ENCODE measurements around the gene SSNA1.
A peak's percentile ranks its signal among the peaks of the same experiment; 100 is the strongest.

SSNA1 gene

DNA sequence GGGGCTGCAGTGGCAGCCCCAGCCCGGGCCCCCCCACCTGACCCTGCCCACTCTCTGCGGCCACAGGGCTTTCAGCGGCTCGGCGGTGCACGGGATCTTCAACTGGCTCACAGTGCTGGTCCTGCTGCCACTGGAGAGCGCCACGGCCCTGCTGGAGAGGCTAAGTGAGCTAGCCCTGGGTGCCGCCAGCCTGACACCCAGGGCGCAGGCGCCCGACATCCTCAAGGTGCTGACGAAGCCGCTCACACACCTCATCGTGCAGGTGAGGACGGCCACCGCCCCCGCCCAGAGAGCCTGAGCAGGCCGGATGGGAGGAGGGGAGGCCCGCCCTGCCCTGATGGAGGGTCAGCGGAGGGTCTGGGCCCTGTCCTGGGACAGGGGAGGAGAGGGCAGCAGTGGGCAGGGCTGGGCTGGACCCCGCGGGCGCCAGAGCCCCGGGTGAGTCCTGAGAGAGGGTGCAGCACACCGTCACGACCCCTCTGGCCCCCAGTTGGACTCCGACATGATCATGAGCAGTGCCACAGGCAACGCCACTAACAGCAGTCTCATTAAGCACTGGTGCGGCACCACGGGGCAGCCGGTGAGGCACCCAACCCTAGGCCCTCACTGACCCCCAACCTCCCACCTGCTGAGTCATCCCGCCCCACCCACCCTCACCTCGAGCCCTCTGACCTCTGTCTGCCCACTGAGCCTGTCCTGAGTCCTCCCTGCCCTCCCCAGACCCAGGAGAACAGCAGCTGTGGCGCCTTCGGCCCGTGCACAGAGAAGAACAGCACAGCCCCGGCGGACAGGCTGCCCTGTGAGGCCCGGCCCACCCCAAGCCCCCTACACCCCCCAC, 44.9 kb downstream of the SSNA1 start:
- no peak for TF ChIP-seq ZNF274 (IDR thresholded peaks at IDR 0.05; ENCODE audit: low read depth, low read length)
- H3K4me3 ChIP-seq (ENCODE audit: low read length), result no peak overlapping the region

DNA sequence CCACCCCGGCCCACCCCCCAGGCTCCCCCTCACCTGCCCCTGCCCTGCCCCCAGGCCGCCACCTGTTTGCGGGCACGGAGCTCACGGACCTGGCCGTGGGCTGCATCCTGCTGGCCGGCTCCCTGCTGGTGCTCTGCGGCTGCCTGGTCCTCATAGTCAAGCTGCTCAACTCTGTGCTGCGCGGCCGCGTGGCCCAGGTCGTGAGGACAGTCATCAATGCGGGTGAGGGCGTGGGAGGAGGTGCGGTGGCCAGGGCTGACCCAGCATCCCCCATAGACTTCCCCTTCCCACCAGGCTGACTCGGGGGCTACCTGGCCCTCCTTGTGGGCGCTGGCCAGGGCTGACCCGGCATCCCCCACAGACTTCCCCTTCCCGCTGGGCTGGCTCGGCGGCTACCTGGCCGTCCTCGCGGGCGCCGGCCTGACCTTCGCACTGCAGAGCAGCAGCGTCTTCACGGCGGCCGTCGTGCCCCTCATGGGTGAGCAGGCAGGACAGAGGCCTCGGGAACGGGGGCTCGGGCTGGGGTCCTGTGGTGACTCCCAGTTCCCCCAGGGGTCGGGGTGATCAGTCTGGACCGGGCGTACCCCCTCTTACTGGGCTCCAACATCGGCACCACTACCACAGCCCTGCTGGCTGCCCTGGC, 45.7 kb downstream of the SSNA1 start:
- no peak overlapping the region for H3K4me3 ChIP-seq (ENCODE audit: low read length)
- no peak for TF ChIP-seq ZNF274 (IDR thresholded peaks at IDR 0.05; ENCODE audit: low read depth, low read length)

DNA sequence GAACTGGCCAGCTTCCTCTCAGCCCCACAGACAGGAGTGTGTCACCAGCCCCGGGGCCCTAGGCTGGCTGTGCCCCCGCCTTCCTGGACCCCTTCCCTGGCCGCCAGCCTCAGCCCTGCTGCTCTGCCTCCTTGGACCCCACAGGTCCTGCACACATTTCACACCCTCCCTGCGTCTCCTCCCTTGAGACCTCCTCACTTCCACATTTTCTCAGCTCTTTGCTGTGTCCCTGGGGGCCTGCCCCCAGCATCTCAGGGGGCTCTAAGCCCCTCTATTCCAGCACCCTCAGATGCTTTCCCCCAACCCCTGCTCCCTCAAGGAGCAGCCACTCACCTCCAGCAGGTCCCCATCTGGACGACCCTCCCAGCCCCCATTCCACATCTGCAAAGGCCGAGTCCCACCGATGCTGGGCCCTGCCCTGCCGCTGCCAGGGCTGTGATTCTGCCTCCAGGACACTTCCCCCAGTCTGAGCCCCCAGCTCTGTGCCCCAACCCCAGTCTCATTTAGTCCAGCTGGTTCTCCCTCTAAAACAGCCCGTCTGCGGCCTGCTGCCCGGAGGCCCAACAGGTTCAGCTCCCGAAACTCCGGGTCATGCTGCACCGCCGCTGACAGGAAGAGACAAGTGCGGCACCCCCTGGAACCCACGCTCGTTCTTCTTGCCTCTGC, 46.4 kb downstream of the SSNA1 start:
- TF ChIP-seq ZNF274 (IDR thresholded peaks at IDR 0.05; ENCODE audit: low read depth, low read length), result no peak
- no peak overlapping the region for H3K4me3 ChIP-seq (ENCODE audit: low read length)

DNA sequence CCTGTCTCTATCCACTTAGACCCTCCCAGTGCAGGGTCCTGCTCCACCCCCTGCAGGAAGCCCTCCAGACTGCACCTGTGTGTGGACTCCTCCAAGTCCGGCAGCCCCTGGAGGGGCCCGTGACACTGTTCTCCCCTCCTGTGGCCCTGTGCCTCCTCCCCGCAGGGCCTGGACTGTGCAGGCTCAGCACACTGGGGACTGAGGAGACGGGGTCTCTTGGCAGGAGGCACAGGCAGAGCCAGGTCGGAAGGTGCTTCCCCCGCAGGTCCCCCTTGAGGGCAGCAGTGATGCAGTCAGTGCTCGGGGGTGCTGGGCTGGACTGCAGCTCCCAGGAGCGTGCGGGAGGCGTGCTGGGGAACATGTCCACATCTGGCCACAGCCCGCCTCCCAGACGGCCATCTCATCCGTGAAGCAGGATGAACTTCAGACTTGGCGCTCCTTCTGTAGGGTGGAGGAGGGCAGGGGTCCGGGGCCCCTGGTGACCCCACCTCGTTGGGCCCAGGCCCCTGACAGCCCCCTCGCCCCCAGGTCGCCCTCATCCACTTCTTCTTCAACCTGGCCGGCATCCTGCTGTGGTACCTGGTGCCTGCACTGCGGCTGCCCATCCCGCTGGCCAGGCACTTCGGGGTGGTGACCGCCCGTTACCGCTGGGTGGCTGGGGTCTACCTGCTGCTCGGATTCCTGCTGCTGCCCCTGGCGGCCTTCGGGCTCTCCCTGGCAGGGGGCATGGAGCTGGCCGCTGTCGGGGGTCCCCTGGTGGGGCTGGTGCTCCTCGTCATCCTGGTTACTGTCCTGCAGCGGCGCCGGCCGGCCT, 47.2 kb downstream of the SSNA1 start:
- TF ChIP-seq ZNF274 (IDR thresholded peaks at IDR 0.05; ENCODE audit: low read depth, low read length), result no peak
- H3K4me3 ChIP-seq (ENCODE audit: low read length), result no peak overlapping the region

DNA sequence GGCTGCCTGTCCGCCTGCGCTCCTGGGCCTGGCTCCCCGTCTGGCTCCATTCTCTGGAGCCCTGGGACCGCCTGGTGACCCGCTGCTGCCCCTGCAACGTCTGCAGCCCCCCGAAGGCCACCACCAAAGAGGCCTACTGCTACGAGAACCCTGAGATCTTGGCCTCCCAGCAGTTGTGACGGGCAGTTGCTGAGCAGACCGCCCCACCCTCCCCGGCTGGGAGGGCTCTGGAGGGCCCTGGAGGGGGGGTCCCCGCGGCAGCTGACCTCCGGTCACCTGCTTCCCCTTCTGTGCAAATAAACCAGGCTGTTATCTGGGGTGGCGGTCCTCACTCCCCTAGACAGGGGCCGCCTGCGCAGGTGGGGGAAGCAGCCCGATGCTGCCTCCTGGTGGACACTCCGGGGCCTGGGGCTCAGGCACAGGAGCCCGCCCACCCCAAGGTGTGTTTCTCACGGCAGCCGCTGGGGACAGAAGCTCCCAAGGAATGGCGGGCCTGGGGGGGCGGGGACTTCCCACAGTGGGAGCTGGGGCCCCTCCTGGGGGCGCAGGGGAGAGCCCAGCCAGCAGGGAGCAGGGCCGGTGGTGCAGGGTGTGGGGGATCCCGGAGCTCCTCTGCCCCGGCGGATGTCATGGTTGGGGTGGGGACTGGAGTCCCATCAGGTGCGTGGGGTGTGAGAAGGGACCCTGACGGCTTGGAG, 47.9 kb downstream of the SSNA1 start:
- H3K4me3 ChIP-seq (ENCODE audit: low read length), result no peak overlapping the region; the same call in 1 of the 2 replicates
- TF ChIP-seq ZNF274 (IDR thresholded peaks at IDR 0.05; ENCODE audit: low read depth, low read length), result no peak

DNA sequence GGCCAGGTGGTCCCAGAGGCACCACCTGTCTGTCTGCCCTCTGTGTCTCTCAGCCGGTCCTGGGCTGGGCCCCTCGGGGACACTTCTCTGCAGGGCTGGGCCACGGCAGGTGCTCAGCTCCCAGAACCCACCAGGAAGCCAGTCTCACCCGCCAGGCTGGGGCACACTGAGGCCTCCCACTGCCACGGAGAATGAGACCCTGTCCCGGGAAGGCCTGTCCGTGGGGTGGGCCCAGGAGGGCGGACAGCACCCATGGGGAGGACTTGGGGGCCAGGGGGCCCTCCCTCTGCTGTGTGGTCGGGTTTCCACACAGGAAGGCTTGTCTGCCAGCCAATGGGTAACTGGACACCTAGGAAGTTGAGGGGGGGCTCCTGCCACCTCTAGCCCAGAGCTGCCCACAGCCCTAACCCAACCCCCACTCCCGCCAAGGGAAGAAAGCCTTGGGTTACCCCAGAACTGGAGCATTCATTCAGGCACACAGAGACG, 48.5 kb downstream of the SSNA1 start:
- TF ChIP-seq ZNF274 (IDR thresholded peaks at IDR 0.05; ENCODE audit: low read depth, low read length), result no peak
- H3K4me3 ChIP-seq (ENCODE audit: low read length), result no peak overlapping the region; the same call in 1 of the 2 replicates

DNA sequence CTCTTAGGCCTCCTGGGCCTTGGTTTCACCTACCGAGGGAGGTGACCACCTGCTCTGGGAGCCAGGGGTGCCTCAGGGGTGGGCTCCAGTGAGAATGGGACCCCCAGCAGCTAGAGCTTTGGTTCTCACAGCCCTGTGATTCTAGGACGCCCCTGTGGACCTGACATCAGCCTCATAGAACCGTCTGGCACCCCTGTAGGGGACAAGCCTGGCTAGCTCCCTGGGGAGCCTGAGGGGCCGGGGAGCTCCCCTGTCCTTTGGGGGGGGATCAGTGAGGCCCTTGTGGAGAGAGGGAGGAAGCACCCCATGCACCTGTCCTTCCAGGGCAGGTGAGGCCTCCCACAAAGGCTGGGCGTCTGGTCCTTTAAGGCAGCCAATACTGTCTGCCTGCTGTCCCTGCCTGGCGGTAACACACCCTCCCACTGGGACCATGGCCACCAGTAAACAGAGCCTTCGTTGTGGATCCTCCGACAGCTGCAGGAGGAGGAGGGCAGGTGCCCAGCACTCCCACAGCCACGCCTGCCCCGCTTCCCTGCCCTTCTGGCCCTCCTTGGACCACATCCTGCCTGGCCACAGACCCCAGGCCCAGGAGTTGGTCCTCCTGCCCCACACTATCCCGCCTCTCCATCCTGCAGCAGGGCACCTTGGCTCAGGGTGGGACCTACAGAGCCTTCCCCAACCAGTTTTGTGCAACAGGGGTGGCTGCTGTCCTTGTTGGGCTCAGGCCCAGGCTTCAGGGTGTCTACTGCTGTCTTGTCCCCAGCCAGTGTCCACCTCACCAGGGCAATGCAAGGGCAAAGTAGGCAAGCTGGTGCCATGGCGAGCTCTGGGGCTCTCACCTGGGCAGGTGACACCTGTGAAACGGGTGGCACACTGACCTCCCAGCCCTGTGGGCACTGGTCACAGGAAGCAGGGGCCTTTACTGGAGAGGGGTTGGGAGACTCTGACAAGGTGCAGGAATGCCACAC, 49.6 kb downstream of the SSNA1 start:
- no peak for TF ChIP-seq ZNF274 (IDR thresholded peaks at IDR 0.05; ENCODE audit: low read depth, low read length)
- no peak overlapping the region for H3K4me3 ChIP-seq (ENCODE audit: low read length)

DNA sequence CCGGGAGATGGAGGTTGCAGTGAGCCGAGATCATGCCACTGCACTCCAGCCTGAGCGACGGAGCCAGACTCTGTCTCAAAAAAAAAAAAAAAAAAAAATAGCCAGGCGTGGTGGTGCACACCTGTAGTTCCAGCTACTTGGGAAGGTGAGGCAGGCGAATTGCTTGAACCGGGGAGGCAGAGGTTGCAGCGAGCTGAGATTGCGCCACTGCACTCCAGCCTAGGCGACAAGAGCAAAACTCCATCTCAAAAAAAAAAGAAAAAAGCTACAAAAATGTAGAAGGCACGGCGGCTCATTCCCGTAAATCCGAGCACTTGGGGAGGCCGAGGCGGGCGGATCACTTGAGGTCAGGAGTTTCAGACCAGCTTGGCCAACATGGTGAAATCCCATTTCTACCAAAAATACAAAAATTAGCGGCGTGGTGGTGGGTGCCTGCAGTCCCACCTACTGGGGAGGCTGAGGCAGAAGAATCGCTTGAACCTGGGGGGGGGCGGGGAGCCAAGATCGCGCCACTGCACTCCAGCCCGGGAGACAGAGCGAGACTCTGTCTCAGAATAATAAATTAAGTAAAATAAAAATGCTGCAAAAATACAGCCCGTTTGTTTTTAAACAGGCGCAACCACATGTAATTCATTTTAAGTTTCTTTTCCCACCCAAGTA, 51.2 kb downstream of the SSNA1 start:
- H3K4me3 ChIP-seq (ENCODE audit: low read length), result peak overlapping the region; percentile 74
